A673 (cell line): ENCODE results near the gene MAT2B. TPM values are rescaled to one million over a fixed set of nuclear protein-coding genes. Genes with fewer than 3 reads are reported as not detected.

Experiments used
- BruUV-seq: library from RNA; stranded (reverse); fragments of 400-500 nt; replicated peaks from 2 replicates; lab custom pipeline; 2021; lab: Mats Ljungman, UMichigan
- CTCF ChIA-PET: fragments of 300-600 bp; sonication (Branson Sonifier 250); formaldehyde crosslinking; loops from one replicate; lab custom pipeline; 2022; ENCODE audit warnings: antibody characterized with exemption; lab: Charles Lee
- POLR2A ChIA-PET: fragments of 300-600 bp; sonication (Branson Sonifier 250); formaldehyde crosslinking; loops from one replicate; lab custom pipeline; 2022; ENCODE audit warnings: antibody characterized with exemption; ENCODE audit not compliant: low non-redundant PET; lab: Charles Lee
- DNase-seq: peaks from one replicate; pipeline ENCODE4 v3.0.0-alpha.2; 2015; ENCODE audit warnings: low spot score
- H3K27ac ChIP-seq: fragments of 200-600 bp; sonication (generic); 2 replicates; pipeline ENCODE4 v1.5.1; 2016; ENCODE audit warnings: mixed run types, low read depth, mild to moderate bottlenecking, mixed read lengths, antibody characterized with exemption, low read length; ENCODE audit not compliant: poor library complexity, severe bottlenecking
- H3K27me3 ChIP-seq: fragments of 200-600 bp; sonication (generic); replicated peaks from 2 replicates; pipeline ENCODE4 v1.6.1; 2017; ENCODE audit warnings: mixed run types, low read depth, mild to moderate bottlenecking, mixed read lengths, antibody characterized with exemption, low read length; ENCODE audit not compliant: insufficient read depth, poor library complexity
- H3K36me3 ChIP-seq: fragments of 200-600 bp; sonication (generic); 2 replicates; pipeline ENCODE4 v1.6.1; 2016; ENCODE audit warnings: mixed run types, mild to moderate bottlenecking, mixed read lengths, antibody characterized with exemption, low read length; ENCODE audit not compliant: insufficient read depth, poor library complexity, severe bottlenecking
- H3K4me1 ChIP-seq: fragments of 200-600 bp; sonication (generic); 2 replicates; pipeline ENCODE4 v1.6.1; 2017; ENCODE audit warnings: mixed run types, mild to moderate bottlenecking, mixed read lengths, antibody characterized with exemption, low read length; ENCODE audit not compliant: insufficient read depth, poor library complexity, severe bottlenecking
- H3K4me3 ChIP-seq: fragments of 200-600 bp; sonication (generic); 2 replicates; pipeline ENCODE4 v1.5.1; 2016; ENCODE audit warnings: low read depth, mixed run types, mild to moderate bottlenecking, mixed read lengths, low read length; ENCODE audit not compliant: poor library complexity, severe bottlenecking
- H3K9me3 ChIP-seq: fragments of 200-600 bp; sonication (generic); 2 replicates; pipeline ENCODE4 v1.6.1; 2016; ENCODE audit warnings: mixed run types, low read depth, mild to moderate bottlenecking, mixed read lengths, antibody characterized with exemption, low read length; ENCODE audit not compliant: poor library complexity, severe bottlenecking
- EZH2 ChIP-seq: fragments of 200-600 bp; sonication (generic); IDR thresholded peaks from 2 replicates; pipeline ENCODE4 v1.6.1; 2017; ENCODE audit warnings: borderline replicate concordance, low read depth, mild to moderate bottlenecking, mixed read lengths, antibody characterized with exemption, low read length; ENCODE audit not compliant: poor library complexity, severe bottlenecking
- intact Hi-C: fragments of 100-400 bp; cut with micrococcal nuclease; formaldehyde crosslinking; loops from one replicate; pipeline ENCODE4 v1.10.0; 2022; ENCODE audit not compliant: unreplicated experiment
- total RNA-seq: library from RNA; stranded (reverse); gene quantifications from 2 replicates; pipeline ENCODE4 v1.2.3, GENCODE V29; 2021
- TF ChIP-seq, protein P1 (sequence below): fragments of 300-800, 200-600 bp; sonication (generic); conservative IDR thresholded peaks from 2 replicates; pipeline ENCODE4 v1.5.1; 2017; ENCODE audit warnings: low read depth, mild to moderate bottlenecking, antibody characterized with exemption, low read length, moderate library complexity, mixed read lengths

The MAT2B gene
- total RNA-seq, 1 experiment from 2014 or later, result 49.9 TPM

DNA sequence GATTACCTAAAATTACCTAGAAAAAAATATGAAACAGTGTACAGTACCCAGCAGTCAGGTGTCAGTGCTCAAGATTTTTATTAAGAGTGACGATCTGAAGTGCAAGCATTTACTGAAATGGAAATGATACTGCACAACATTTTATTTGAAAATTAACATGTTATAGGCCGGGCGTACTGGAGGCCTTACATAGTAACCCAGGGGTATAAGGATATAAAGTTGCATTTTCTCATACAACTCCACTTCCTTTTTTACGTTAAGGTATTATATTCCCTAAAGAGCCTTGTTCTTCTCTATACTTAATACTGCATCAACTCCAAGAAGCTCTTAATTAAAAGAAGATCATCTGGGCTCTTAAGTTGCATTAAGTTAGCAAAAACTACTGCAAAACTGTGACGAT lies 3.3 kb downstream of the MAT2B start:
- H3K36me3 ChIP-seq, result peaks cover 20% of the 10 kb centered on the region
- H3K4me1 ChIP-seq, result peaks cover 8% of the 10 kb centered on the region
- no peaks in the 10 kb centered on the region for H3K27me3 ChIP-seq
- POLR2A ChIA-PET, result no interaction called here
- no peaks in the 10 kb centered on the region for H3K9me3 ChIP-seq
- intact Hi-C loops, result no loop called here
- H3K4me3 ChIP-seq, result peak overlapping the region; percentile 20
- DNase-seq, result no peak
- TF ChIP-seq, protein P1, sequence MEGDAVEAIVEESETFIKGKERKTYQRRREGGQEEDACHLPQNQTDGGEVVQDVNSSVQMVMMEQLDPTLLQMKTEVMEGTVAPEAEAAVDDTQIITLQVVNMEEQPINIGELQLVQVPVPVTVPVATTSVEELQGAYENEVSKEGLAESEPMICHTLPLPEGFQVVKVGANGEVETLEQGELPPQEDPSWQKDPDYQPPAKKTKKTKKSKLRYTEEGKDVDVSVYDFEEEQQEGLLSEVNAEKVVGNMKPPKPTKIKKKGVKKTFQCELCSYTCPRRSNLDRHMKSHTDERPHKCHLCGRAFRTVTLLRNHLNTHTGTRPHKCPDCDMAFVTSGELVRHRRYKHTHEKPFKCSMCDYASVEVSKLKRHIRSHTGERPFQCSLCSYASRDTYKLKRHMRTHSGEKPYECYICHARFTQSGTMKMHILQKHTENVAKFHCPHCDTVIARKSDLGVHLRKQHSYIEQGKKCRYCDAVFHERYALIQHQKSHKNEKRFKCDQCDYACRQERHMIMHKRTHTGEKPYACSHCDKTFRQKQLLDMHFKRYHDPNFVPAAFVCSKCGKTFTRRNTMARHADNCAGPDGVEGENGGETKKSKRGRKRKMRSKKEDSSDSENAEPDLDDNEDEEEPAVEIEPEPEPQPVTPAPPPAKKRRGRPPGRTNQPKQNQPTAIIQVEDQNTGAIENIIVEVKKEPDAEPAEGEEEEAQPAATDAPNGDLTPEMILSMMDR, result no peak
- no peak for TF ChIP-seq EZH2
- BruUV-seq, result no TSS peak
- peak overlapping the region; percentile 2 for H3K27ac ChIP-seq
- CTCF ChIA-PET, result no interaction called here

DNA sequence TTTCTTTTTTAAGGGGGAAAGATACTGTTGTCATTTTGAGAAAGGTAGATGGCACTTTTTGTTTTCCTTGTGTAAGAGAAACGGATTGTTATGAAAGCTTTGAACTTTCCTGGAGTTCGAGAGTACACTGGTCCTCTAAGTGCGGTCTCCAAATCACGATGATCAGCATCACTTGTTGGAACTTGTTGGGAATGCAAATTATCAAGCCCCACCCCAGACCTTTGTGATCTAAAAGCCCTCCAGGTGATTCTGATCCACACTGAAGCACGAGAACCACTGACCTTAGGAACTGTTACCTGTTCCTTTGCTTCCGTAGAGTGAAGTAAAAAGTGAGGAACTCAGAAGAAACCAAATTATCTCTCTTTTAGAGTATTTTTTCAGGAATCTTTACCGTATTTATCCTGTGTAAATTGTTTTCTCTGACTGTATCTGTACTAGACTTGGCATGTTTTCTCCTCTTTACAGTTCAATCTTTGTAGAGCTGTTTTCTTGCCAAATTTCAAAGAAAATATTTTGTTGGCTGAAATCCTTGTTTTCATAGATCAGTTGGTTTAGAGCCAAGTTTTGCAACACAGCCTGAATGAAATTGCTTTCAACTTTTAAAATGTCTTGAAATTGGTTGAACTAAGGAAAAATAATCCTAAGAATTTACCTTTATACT lies 4.0 kb downstream of the MAT2B start:
- no peaks in the 10 kb centered on the region for H3K9me3 ChIP-seq
- H3K4me1 ChIP-seq, result peaks cover 8% of the 10 kb centered on the region
- peak overlapping the region; percentile 2 for H3K27ac ChIP-seq
- H3K36me3 ChIP-seq, result peaks cover 27% of the 10 kb centered on the region
- TF ChIP-seq, protein P1, result no peak
- TF ChIP-seq EZH2, result no peak
- BruUV-seq, result no TSS peak
- H3K4me3 ChIP-seq, result peak overlapping the region; percentile 20
- no peaks in the 10 kb centered on the region for H3K27me3 ChIP-seq
- ChIA-PET CTCF (no interaction called here), POLR2A (no interaction called here)
- DNase-seq, result peak; percentile 12
- intact Hi-C loops, result no loop called here

DNA sequence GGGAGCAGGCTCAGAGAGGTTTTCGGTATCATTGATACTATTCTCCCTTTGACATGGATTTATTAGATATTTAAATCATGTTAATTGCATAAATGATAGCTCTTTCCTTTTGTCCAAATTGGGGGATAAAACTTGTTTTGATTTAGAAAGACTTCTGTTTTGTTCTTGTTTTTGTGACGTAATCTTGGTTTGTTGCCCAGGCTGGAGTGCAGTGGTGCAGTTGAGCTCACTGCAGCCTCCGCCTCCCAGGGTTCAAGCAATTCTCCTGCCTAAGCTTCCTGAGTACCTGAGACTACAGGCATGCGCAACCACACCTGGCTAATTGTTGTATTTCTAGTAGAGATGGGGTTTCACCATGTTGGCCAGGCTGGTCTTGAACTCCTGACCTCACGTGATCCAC lies 7.1 kb downstream of the MAT2B start:
- ChIA-PET POLR2A (no interaction called here), CTCF (no interaction called here)
- peaks cover 58% of the 10 kb centered on the region for H3K36me3 ChIP-seq

More for the DNA sequence above, 7.1 kb downstream of the MAT2B start:
- TF ChIP-seq, protein P1, result no peak
- no peak for TF ChIP-seq EZH2
- Histone ChIP-seq H3K4me3 (no peak overlapping the region), H3K27ac (no peak overlapping the region), H3K27me3 (no peaks in the 10 kb centered on the region), H3K4me1 (peaks cover 8% of the 10 kb centered on the region), H3K9me3 (no peaks in the 10 kb centered on the region)
- intact Hi-C loops, result no loop called here
- DNase-seq, result no peak
- BruUV-seq, result no TSS peak
